Liver (tissue), 9 donors: Measurements from ENCODE around the gene PTPRN2. TPM values are rescaled to one million over a fixed set of nuclear protein-coding genes. Genes with fewer than 3 reads are reported as not detected.

ENCODE experiments used
- DNase-seq: peaks from one replicate; pipeline ENCODE4 v3.0.0-alpha.2; 2017; ENCODE audit warnings: low spot score
- H3K27ac ChIP-seq, 2 donors: one replicate each; pipeline ENCODE4 v1.7.0; 2013; ENCODE audit warnings: inconsistent platforms in 2 of 2, low read length in 2 of 2, control low read depth in 1 of 2, low read depth in 1 of 2, mild to moderate bottlenecking in 1 of 2
- H3K27me3 ChIP-seq, 4 donors: one replicate each; pipeline versions ENCODE4 v1.6.1 to v1.7.0; 2013; ENCODE audit warnings: low read length in 3 of 4, inconsistent platforms in 1 of 4, mild to moderate bottlenecking in 1 of 4, moderate library complexity in 1 of 4; ENCODE audit not compliant: control insufficient read depth in 4 of 4, insufficient read depth in 4 of 4
- H3K36me3 ChIP-seq, 4 donors: one replicate each; pipeline versions ENCODE4 v1.6.1 to v1.7.0; 2013; ENCODE audit warnings: low read length in 3 of 4, mild to moderate bottlenecking in 3 of 4, low read depth in 1 of 4, moderate library complexity in 1 of 4; ENCODE audit not compliant: control insufficient read depth in 4 of 4, insufficient read depth in 3 of 4
- H3K4me1 ChIP-seq, 4 donors: one replicate each; pipeline versions ENCODE4 v1.6.1 to v1.7.0; 2013; ENCODE audit warnings: low read length in 3 of 4, mild to moderate bottlenecking in 3 of 4, moderate library complexity in 1 of 4; ENCODE audit not compliant: control insufficient read depth in 4 of 4, insufficient read depth in 4 of 4
- H3K4me3 ChIP-seq, 3 donors: one replicate each; pipeline versions ENCODE4 v1.6.1 to v1.7.0; 2013; ENCODE audit warnings: low read length in 3 of 3, control low read depth in 1 of 3, low read depth in 1 of 3, mild to moderate bottlenecking in 1 of 3
- H3K9ac ChIP-seq, 2 donors: one replicate each; pipeline ENCODE4 v1.7.0; 2013; ENCODE audit warnings: low read length in 2 of 2, mild to moderate bottlenecking in 2 of 2, moderate library complexity in 2 of 2, control low read depth in 1 of 2, low read depth in 1 of 2
- H3K9me3 ChIP-seq, 4 donors: one replicate each; pipeline versions ENCODE4 v1.6.1 to v1.7.0; 2013; ENCODE audit warnings: low read length in 3 of 4; ENCODE audit not compliant: control insufficient read depth in 4 of 4
- EGR1 ChIP-seq, 2 donors: IDR thresholded peaks; 2 replicates each; pipeline ENCODE4 v1.6.1; 2016 to 2018; ENCODE audit warnings: antibody characterized with exemption in 2 of 2, low read depth in 2 of 2
- FOXA1 ChIP-seq: IDR thresholded peaks from 2 replicates; pipeline ENCODE4 v1.6.1; 2016; ENCODE audit warnings: antibody characterized with exemption
- FOXA2 ChIP-seq: IDR thresholded peaks from 2 replicates; pipeline ENCODE4 v1.6.1; 2016; ENCODE audit warnings: antibody characterized with exemption
- GABPA ChIP-seq, 2 donors: IDR thresholded peaks in 1 of 2; conservative IDR thresholded peaks in 1 of 2; 2 replicates each; pipeline ENCODE4 v1.6.1; 2016; ENCODE audit warnings: antibody characterized with exemption in 2 of 2, mild to moderate bottlenecking in 1 of 2, moderate library complexity in 1 of 2
- HNF4A ChIP-seq, 2 donors: conservative IDR thresholded peaks; 2 replicates each; pipeline ENCODE4 v1.6.1; 2016; ENCODE audit warnings: antibody characterized with exemption in 2 of 2, mild to moderate bottlenecking in 2 of 2
- HNF4G ChIP-seq: IDR thresholded peaks from 2 replicates; pipeline ENCODE4 v1.6.1; 2016; ENCODE audit warnings: antibody characterized with exemption
- JUND ChIP-seq, 2 donors: IDR thresholded peaks; 2 replicates each; pipeline ENCODE4 v1.6.1; 2016; ENCODE audit warnings: antibody characterized with exemption in 2 of 2
- NR2F2 ChIP-seq: IDR thresholded peaks from 2 replicates; pipeline ENCODE4 v1.6.1; 2016; ENCODE audit warnings: antibody characterized with exemption
- RAD21 ChIP-seq, 2 donors: IDR thresholded peaks; 2 replicates each; pipeline ENCODE4 v1.6.1; 2016; ENCODE audit warnings: antibody characterized with exemption in 2 of 2, mild to moderate bottlenecking in 2 of 2
- RXRA ChIP-seq, 2 donors: IDR thresholded peaks; 2 replicates each; pipeline ENCODE4 v1.6.1; 2017 to 2018; ENCODE audit warnings: antibody characterized with exemption in 2 of 2, mild to moderate bottlenecking in 1 of 2
- SP1 ChIP-seq: IDR thresholded peaks from 2 replicates; pipeline ENCODE4 v1.6.1; 2018; ENCODE audit warnings: antibody characterized with exemption, mild to moderate bottlenecking
- TAF1 ChIP-seq: conservative IDR thresholded peaks from 2 replicates; pipeline ENCODE4 v1.6.1; 2016; ENCODE audit warnings: antibody characterized with exemption, mild to moderate bottlenecking
- YY1 ChIP-seq: IDR thresholded peaks from 2 replicates; pipeline ENCODE4 v1.6.1; 2016; ENCODE audit warnings: antibody characterized with exemption, mild to moderate bottlenecking
- WGBS: extraction: QIAGEN DNeasy Blood & Tissue Kit; methylation state at CpG from one replicate; pipeline ENCODE4 v1.1.7; 2013; 5-methylcytosine and 5-hydroxymethylcytosine counted together
- polyA plus RNA-seq, 2 donors: library from polyadenylated mRNA; stranded (reverse) in 1 of 2; unstranded in 1 of 2; fragments of 200-250 nt in 1 of 2; fragments of >200 nt in 1 of 2; fragmentation: Nextera tagmentation in 1 of 2; extraction: Ambion mirVana in 1 of 2; gene quantifications; one replicate each; pipeline versions ENCODE4 v1.2.1 to v1.2.3, GENCODE V29; 2013 to 2015
- total RNA-seq, 2 donors: library from RNA; depleted of rRNA; stranded (reverse); fragments of >200 nt; gene quantifications; one replicate each; pipeline ENCODE4 v1.2.3, GENCODE V29; 2014
- TF ChIP-seq, protein P1 (sequence below): fragments of 150-350 bp; IDR thresholded peaks from 2 replicates; pipeline ENCODE4 v1.5.1; 2017; ENCODE audit warnings: improper control_type of control experiment, low read depth, low read length; ENCODE audit not compliant: missing input control
- TF ChIP-seq, protein P2 (sequence below): IDR thresholded peaks from 2 replicates; pipeline ENCODE4 v1.6.1; 2016; ENCODE audit warnings: antibody characterized with exemption
- TF ChIP-seq, protein P3 (sequence below): IDR thresholded peaks from 2 replicates; pipeline ENCODE4 v1.6.1; 2016; ENCODE audit warnings: antibody characterized with exemption, mild to moderate bottlenecking
- donor health status: healthy.
- donor health status: healthy.
- donor health status: healthy.
- donor health status: healthy.
- donor health status: healthy.

PTPRN2 gene
- total and polyA plus RNA-seq, 4 donors, result 0.75 to 1.9 (median 1.1) TPM

DNA sequence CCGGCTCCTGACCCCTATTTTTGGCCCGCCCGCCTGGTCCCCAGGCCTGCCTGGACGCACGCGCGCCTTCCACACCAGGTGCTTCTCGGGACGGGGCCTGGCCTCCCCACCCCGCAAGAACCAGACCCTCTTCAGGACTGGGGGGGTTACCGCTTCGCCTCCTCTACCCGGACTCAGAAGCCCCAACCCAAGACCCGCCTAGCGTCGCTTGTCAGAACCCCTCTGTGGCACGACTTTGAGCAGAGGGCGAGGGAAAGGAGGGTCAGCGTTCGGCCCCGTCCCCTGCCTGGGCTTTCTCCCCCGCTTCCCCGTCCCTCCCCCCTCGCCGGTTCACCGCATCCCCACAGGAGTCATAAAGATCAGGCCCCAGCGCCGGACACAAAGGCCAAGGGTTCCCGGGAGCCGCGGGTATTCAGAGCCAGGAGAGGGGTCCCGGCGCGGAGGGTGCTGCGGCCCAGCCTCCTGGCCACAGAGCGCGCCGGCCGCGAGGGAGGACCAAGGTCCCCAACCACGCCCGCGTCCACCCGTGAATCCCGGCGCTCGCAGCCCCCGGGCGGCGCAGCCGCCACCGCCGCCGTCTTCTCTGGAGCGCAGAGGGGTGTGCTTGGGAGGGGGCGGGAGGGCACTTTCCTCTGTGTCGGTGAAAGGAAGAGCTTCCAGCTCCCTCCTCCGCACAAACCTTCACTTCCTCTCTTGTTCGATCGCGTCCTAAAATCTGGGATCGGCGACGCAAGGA is 898.9 kb downstream of the PTPRN2 start:
- peaks cover 0 to 44% (median 10%) of the 10 kb centered on the region in 4 donors for H3K27me3 ChIP-seq
- TF ChIP-seq RXRA (IDR thresholded peaks at IDR 0.05), result no peak
- no peak for TF ChIP-seq GABPA (IDR thresholded peaks at IDR 0.05 in 1 of 2, conservative IDR thresholded peaks at IDR 0.05 in 1 of 2)
- TF ChIP-seq JUND (IDR thresholded peaks at IDR 0.05), result no peak
- TF ChIP-seq SP1, result no peak
- TF ChIP-seq, protein P1, sequence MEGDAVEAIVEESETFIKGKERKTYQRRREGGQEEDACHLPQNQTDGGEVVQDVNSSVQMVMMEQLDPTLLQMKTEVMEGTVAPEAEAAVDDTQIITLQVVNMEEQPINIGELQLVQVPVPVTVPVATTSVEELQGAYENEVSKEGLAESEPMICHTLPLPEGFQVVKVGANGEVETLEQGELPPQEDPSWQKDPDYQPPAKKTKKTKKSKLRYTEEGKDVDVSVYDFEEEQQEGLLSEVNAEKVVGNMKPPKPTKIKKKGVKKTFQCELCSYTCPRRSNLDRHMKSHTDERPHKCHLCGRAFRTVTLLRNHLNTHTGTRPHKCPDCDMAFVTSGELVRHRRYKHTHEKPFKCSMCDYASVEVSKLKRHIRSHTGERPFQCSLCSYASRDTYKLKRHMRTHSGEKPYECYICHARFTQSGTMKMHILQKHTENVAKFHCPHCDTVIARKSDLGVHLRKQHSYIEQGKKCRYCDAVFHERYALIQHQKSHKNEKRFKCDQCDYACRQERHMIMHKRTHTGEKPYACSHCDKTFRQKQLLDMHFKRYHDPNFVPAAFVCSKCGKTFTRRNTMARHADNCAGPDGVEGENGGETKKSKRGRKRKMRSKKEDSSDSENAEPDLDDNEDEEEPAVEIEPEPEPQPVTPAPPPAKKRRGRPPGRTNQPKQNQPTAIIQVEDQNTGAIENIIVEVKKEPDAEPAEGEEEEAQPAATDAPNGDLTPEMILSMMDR, result no peak
- no peak for TF ChIP-seq YY1
- TF ChIP-seq FOXA2, result no peak
- no peak for TF ChIP-seq TAF1
- no peak for TF ChIP-seq HNF4A (conservative IDR thresholded peaks at IDR 0.05)
- TF ChIP-seq HNF4G, result no peak
- no peak for TF ChIP-seq NR2F2
- TF ChIP-seq, protein P2, sequence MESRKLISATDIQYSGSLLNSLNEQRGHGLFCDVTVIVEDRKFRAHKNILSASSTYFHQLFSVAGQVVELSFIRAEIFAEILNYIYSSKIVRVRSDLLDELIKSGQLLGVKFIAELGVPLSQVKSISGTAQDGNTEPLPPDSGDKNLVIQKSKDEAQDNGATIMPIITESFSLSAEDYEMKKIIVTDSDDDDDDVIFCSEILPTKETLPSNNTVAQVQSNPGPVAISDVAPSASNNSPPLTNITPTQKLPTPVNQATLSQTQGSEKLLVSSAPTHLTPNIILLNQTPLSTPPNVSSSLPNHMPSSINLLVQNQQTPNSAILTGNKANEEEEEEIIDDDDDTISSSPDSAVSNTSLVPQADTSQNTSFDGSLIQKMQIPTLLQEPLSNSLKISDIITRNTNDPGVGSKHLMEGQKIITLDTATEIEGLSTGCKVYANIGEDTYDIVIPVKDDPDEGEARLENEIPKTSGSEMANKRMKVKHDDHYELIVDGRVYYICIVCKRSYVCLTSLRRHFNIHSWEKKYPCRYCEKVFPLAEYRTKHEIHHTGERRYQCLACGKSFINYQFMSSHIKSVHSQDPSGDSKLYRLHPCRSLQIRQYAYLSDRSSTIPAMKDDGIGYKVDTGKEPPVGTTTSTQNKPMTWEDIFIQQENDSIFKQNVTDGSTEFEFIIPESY, result no peak
- no peak for TF ChIP-seq EGR1 (IDR thresholded peaks at IDR 0.05; ENCODE audit: low read depth in 2 of 2)
- TF ChIP-seq, protein P3, sequence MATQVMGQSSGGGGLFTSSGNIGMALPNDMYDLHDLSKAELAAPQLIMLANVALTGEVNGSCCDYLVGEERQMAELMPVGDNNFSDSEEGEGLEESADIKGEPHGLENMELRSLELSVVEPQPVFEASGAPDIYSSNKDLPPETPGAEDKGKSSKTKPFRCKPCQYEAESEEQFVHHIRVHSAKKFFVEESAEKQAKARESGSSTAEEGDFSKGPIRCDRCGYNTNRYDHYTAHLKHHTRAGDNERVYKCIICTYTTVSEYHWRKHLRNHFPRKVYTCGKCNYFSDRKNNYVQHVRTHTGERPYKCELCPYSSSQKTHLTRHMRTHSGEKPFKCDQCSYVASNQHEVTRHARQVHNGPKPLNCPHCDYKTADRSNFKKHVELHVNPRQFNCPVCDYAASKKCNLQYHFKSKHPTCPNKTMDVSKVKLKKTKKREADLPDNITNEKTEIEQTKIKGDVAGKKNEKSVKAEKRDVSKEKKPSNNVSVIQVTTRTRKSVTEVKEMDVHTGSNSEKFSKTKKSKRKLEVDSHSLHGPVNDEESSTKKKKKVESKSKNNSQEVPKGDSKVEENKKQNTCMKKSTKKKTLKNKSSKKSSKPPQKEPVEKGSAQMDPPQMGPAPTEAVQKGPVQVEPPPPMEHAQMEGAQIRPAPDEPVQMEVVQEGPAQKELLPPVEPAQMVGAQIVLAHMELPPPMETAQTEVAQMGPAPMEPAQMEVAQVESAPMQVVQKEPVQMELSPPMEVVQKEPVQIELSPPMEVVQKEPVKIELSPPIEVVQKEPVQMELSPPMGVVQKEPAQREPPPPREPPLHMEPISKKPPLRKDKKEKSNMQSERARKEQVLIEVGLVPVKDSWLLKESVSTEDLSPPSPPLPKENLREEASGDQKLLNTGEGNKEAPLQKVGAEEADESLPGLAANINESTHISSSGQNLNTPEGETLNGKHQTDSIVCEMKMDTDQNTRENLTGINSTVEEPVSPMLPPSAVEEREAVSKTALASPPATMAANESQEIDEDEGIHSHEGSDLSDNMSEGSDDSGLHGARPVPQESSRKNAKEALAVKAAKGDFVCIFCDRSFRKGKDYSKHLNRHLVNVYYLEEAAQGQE, result no peak
- no peak for TF ChIP-seq RAD21 (IDR thresholded peaks at IDR 0.05)
- TF ChIP-seq FOXA1, result no peak
- DNase-seq, result no peak
- no peak overlapping the region for H3K4me3 ChIP-seq
- H3K9ac ChIP-seq, result no peak overlapping the region
- H3K27ac ChIP-seq, result no peak overlapping the region
- no peaks in the 10 kb centered on the region for H3K9me3 ChIP-seq
- peaks cover 4 to 26% (median 11%) of the 10 kb centered on the region in 4 donors for H3K4me1 ChIP-seq
- no peaks in the 10 kb centered on the region for H3K36me3 ChIP-seq
- WGBS, result 8% methylated on average over 64 of the region's 64 CpGs
